GM18907 (cell line): ENCODE results near the gene PITPNC1.
"Not testable (repeated sequence)": the region's sequence is repeated elsewhere in the genome, so short reads cannot be mapped to it uniquely, and the experiment has no call there.

Experiments
- ATAC-seq: cut with Tn5 transposase; IDR thresholded peaks from one replicate; pipeline ENCODE4 v1.9.1; 2021; ENCODE audit warnings: mild to moderate bottlenecking, moderate library complexity; ENCODE audit not compliant: unreplicated experiment

The PITPNC1 gene

DNA sequence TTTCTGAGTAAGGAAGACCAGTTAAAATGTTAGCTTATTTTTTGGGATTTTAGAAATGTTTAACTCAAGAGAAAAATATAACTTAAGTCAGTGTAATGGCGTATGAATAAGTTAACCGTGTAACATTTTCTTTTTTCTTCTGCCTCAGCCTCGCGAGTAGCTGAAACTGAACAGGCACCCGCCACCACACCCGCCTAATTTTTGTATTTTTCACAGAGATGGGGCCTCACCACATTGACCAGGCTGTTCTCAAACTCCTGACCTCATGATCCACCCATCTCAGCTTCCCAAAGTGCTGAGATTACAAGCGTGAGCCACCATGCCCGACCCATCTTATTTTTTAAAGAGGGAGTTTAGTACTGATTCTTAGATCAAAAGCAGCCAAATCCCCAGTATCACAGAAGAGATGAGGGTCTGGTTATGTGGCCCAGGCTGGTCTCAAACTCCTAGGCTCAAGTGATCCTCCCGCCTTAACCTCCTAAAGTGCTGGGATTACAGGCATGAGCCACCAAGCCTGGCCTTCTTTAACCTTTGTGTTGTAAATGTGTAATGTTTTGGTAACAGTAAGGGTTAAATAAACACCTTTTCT lies 16.8 kb downstream of the PITPNC1 start:
- no peak for ATAC-seq

DNA sequence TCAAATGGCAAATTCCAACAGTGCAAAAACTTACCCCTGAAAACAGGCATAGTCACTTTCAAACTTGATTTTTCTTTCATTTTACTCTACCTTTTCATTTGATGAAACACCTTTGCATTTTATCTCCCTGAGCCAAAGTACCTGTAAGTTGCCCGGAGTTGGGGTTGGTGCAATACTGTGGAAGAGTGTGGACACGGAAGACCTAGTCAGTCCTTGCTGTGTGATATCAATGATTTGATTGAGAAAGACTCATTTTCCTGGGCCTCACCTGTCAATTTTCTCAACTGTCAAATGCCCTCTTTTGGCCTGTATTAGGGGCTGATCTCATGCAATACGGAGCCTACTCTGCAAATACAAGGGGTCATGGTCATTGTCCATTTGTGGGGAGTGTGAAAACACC lies 22.6 kb downstream of the PITPNC1 start:
- ATAC-seq, result no peak

DNA sequence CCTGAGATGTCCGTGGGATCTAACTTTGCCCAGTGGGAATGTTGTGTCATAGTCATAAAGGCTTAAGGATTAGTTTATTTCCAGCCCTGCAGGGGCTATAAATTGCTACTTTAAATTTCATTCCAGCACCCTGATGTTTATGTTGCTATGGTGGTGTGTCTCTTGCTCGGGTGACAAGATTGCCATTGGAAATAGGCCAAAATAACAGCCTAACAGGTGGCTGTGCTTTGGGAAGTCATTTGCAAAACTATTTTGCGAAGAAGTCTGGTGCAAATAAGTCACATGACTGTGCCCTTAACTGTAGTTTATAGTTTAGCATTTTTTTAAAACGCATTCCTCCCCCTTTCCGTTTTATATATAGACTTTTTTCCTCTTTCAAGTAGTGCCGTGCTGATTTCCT lies 23.1 kb downstream of the PITPNC1 start:
- ATAC-seq, result no peak

DNA sequence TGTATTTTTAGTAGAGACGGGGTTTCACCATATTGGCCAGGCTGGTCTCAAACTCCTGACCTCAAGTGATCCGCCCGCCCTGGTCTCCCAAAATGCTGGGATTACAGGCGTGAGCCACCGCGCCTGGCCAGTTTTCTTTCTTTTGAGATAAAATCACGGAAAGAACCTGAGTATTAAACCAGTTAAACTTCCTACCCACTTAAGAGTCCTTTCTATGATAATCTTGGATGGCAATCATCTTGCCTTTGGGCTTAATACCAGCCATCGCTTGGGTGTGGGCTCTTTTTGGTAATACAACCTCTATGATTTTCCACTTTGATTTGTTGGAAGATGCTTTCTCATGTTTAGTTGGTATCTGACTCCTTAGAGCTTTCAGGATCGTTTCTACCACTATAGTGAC lies 24.0 kb downstream of the PITPNC1 start:
- ATAC-seq, result no peak

DNA sequence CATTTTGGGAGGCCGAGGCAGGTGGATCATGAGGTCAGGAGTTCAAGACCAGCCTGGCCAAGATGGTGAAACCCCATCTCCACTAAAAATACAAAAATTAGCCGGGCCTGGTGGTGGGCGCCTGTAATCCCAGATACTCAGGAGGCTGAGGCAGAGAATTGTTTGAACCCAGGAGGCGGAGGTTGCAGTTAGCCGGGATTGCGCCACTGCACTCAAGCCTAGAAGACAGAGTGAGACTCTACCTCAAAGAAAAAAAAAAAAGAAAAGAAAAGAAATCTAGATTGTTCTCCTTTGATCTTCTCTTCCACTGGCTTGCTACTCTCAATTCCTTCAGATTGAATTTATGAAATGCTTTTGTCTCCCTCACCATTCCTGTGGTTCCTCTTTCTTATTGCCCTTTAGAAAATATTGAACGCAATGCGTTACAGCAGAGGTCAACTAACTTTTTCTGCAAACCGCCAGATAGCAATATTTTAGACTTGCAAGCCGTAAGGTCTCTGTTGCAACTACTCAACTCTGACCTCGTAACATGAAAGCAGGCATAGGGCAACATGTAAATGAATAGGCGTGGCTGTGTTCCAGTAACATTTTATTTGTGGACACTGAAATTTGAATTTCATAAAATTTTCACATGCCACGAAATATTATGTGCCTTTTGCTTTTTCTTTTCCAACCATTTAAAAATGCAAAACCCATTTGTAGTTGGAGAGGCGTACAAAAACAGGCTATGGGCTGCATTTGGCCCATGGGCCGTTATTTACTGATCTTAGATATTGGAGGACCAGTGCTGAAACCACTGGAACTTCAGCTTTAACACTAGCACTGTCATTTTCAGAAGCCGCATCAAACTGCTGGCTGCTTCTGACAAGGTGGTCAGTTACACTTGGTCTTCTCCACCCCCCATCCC lies 24.8 kb downstream of the PITPNC1 start:
- no peak for ATAC-seq

DNA sequence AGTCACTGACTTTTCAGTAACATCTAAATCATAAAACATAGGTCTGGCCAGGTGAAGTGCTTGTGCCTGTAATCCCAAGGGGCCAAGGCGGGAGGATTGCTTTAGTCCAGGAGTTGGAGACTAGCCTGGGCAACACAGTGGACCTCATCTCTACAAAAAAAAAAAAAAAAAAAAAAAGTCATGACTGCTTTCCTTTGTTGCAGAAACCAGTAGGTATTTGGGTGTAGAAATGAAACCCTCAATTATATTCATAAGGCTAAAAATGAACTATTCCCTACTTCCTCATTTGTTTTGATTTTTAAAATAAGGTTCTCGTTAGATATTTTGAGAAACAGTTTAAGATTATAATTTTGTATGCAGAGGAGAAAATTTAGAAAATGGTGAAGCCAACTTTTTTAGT lies 26.0 kb downstream of the PITPNC1 start:
- no peak for ATAC-seq

DNA sequence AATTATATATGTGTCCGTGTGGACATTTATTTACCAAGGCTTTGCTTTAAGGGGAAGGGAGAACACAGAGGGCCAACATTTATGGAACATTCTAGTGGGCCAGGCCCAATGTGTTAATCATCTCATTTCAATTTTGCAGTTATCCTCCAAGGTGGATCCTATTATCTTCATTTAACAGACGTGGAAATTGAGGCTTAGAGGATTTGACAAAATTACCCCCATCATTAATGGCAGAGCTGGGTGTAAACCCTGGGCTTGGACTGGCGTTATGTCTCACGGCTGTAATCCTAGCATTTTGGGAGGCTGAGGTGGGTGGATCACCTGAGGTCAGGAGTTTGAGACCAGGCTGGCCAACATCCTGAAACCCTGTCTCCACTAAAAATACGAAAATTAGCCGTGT lies 26.4 kb downstream of the PITPNC1 start:
- no peak for ATAC-seq

DNA sequence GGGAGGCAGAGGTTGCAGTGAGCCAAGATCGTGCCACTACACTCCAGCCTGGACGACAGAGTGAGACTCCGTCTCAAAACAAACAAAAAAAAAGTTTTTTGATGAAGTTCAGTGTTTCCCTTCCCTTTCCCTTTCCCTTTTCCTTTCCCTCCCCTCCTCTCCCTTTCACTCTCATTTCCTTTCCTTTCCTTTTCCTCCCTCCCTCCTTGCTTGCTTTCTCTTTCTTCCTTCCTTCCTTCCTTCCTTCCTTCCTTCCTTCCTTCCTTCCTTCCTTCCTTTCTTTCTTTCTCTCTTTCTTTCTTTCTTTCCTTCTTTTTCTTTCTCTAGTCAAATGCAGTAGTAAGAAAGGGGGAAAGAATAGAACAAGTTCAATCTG lies 31.4 kb downstream of the PITPNC1 start:
- not testable (repeated sequence) for ATAC-seq

DNA sequence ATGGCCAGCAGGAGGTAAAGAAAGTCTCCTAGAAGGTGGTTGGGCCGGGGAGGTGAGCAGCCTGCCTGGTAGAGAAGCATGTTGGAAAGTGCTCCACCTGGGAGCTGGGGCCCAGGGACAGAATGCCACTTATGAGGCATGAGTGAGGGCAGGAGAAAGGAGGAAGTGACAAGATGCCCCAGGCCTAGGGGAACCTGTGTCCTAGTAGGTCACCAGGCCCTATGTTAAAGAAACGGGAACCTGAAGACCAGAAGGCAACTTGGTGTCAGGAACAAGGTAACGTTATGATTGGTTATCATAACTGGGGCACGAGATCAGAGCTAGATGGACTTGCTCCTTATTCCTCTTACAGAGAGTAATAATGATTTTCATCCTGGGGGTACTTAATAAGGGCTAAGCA lies 34.3 kb downstream of the PITPNC1 start:
- ATAC-seq, result no peak

DNA sequence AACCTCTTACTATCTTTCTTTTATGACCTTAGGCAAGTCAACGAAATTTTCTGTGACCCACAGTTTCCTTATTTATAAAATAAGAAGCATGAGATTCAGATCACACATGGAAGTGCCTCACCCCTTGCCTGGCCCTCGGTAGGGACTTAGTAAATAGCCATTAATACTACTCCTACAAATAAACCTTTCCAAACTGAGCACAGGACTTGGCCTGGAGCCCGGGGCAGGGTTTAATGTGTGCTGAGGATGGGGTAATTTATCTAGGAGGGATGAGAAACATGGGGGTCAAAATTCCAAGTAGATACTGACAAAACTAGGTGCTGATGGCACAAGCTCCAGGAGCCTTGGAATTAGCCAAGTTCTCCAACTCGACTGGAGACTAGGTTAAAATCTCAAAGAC lies 35.0 kb downstream of the PITPNC1 start:
- ATAC-seq, result no peak

DNA sequence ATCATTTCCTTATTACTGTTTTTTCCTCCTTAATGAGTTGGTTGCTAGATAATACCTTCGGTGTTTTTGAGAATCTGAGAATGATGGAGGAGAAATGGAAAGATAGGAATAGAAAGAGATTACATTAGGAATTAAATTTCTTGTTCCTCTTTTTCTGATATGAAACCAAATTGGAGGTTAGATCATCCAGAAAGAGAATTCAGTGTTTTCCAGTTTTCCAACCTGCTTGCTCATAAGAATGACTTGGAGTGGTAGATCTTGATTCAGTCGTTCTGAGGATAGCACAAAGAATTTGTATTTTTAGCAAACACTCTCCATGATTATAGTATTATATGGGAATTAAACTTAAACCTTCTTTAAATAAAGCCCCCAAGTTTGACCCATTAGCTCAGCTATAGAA lies 35.9 kb downstream of the PITPNC1 start:
- ATAC-seq, result no peak

DNA sequence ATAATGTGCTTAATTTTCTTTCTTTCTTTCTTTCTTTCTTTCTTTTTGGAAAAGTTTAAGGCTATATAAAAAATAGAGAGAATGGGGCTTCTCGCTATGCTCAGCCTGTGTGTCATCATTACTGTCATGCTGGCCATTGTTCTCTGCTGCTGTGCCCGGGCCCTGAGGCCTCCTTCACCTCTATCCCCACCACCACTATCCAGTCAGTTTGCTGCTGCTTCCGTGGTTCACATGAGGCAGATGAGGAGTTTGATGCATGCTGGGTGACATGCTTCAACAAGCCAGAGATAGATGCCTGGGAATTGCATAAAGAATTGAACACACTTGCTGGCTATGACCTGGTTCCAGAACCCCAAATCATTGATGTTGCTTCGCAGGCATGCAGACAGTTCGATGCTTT lies 36.3 kb downstream of the PITPNC1 start:
- ATAC-seq, result no peak

DNA sequence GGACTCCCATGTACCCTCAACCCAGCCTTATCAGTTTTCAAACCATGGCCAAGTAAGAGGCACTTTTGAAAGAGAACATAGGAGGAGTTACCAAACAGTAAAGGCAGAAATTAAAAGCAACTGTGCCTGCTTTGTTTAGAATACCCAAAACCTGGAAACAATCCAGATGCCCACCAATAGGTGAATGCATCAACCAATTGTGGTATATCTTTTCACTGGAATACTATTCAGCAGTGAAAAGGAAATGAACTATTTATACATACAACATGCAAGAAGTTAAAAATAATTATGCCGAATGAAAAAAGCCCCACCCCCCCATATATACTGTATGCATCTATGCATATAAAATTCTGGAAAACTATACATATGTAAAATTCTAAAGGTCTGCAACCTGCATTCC lies 37.0 kb downstream of the PITPNC1 start:
- ATAC-seq, result no peak

DNA sequence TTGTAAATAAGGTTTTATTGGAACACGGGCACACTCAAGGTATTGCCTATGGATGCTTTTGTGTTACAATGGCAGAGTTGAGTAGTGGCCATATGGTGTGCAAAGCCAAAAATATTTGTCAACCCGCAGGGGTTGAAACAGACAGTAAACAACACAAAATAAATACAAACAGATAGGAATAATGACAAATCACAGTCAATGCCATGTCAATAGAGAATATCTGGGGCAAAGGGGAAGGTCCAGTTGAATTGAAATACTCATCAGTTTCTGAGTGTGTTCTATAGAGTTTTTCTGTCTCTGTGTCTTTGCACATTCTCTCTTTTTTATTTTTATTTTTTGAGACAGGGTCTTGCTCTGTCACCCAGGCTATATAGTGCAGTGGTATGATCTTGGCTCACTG lies 37.5 kb downstream of the PITPNC1 start:
- ATAC-seq, result no peak

DNA sequence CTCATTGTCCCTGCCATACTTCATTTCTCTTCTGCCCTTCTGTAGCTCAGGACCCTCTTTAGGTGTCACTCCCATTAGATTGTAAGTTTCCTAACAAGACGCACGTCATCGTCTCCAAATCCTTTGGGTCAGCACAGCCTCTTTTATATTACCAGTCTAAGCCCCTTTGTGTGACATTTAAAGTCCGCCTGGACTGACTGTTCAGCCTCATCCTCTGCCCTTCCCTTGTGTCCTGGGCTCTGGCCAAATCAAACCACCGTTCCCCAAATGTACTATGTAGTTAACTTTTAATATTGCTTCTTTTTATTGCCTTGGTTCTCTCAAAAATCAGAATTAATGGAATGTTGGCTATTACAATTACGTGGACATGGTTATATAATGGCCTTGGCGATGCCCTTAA lies 38.2 kb downstream of the PITPNC1 start:
- ATAC-seq, result no peak

DNA sequence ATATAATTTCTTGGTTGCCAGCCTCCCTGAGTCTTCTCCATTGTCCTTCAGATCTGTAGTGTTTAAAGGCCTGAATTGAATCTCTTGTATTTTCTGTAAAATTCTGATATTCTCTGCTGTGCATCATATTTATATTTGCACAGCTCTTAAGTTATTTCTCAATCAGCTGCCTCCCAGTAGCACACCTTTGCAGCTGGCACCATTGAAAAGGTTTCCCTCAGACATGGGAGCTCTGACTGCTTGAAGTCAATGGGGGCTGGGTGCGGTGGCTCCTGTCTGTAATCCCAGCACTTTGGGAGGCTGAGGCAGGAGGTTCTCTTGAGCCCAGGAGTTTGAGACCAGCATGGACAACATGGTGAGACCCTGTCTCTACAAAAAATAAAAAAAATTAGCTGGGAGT lies 40.4 kb downstream of the PITPNC1 start:
- no peak for ATAC-seq

DNA sequence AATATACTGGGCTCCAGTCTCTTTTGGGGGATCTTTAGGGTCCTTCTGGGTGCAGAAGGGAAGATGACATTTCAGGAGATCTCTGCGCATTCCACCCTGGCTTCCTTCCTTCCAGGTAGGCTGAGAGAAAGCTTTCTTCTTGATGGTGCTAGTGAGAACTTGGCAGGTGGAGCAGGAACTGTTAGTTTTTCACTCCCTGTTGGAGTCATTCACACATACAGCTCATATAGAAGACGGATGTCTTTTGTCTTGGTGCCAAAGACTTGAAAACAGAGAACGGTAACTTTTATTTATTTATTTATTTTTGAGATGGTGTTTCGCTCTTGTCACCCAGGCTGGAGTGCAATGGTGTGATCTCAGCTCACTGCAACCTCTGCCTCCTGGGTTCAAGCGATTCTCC lies 43.9 kb downstream of the PITPNC1 start:
- no peak for ATAC-seq

DNA sequence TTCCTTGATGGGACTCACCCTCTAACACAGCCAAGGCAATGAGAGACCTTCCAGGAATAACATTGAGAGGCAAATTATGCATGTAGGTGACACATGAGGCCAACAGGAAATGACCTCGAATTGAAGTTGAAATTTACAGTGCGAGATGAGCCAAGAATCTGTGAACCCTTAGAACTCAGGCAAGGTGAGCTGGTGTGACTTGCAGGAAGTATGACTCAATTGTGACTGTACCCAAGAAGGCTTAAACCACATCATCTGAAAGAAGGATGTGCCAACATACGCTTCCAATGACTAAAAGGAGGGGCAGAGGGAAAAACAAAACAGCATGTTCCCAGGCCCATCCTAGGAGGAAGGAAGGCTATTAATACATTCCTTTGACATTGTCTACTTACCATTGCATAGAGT lies 44.8 kb downstream of the PITPNC1 start:
- no peak for ATAC-seq

DNA sequence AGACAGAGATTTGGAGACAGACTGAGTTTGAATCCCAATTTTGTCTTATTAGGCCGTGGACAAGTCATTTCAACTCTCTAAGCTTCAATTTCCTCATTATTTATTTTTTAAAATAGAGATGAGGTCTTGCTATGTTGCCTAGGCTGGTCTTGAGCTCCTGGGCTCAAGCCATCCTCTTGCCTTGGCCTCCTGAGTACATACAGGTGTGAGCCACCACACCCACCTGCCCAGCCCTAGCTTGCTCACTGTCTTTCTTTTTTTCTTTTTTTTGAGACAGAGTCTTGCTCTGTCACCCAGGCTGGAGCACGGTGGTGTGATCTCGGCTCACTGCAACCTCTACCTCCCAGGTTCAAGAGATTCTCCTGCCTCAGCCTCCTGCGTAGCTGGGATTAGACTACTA lies 45.2 kb downstream of the PITPNC1 start:
- ATAC-seq, result not testable (repeated sequence)

DNA sequence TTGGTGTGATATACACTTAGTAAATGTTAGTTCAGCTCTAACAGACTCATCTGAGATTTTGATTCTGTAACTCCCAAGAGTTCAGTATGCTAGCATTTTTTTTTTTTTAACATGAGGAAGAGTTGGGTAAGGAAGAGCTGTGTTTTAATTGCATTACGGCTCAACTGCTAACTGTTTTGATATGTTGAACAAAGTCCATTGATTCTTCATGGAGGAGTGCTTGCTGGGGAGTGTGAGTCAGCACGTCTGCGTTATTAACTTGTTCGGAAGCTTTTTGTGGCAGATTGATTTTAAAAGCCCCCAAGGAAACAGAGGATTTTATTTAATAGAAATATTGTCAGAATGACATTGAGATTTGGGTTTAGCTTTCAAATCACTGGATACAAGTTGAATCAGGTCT lies 45.8 kb downstream of the PITPNC1 start:
- no peak for ATAC-seq

DNA sequence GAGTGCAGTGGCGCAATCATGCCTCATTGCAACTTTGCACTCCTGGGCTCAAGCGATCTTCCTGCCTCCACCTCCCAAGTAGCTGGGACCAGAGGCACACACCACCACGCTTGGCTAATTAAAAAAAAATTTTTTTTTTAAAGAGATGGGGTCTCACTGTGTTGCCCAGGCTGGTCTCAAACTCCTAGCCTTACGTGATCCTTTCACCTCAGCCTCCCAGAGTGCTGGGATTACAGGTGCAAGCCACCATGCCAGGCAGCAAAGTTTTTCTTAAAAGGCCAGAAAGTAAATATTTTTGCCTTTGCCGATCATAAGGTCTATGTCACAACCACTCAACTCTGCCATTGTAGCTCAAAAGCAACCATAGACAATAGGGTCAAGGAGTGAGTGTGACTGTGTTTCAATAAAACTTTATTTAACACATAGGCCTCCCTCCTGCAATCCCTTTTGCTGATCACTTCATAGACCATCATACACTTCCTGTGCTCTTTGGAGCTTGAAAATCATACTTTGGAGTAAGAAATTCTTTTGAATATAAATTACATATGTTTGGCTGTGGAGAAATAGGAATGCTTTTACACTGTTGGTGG lies 48.6 kb downstream of the PITPNC1 start:
- ATAC-seq, result no peak

DNA sequence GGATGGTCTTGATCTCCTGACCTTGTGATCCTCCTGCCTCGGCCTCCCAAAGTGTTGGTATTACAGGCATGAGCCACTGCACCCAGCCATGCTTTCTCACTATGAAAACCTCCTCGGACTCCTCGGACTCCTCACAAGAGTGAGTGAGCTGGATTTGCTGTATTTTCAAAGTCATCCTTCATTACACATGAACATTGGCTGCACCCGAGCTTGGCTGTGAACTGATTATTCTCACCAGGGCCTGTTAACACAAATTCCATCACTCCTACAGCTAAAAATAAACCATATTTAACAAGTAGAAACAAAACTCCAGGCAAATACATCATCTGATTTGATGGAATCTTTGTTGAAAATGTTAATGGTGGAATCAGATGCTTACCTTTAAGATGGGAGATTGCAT lies 50.3 kb downstream of the PITPNC1 start:
- ATAC-seq, result no peak
